Thyroid gland (tissue), 4 donors: Measurements from ENCODE around the gene TRABD2A.

Experiments
- POLR2A ChIP-seq, 2 donors: fragments of 450-650 bp; IDR thresholded peaks; one replicate each; pipeline ENCODE4 v1.6.1; 2017; ENCODE audit warnings: antibody characterized with exemption in 2 of 2, mild to moderate bottlenecking in 2 of 2, moderate library complexity in 1 of 2
- TF ChIP-seq, protein P1 (sequence below), 6 experiments: fragments of 200-600 bp in 3 of 6; fragments of 450-650 bp in 3 of 6; sonication (generic) in 3 of 6; IDR thresholded peaks; one replicate each; pipeline ENCODE4 v1.5.1; 2016 to 2019; ENCODE audit warnings: antibody characterized with exemption in 6 of 6, mild to moderate bottlenecking in 2 of 6, inconsistent platforms in 1 of 6, moderate library complexity in 1 of 6

DNA sequence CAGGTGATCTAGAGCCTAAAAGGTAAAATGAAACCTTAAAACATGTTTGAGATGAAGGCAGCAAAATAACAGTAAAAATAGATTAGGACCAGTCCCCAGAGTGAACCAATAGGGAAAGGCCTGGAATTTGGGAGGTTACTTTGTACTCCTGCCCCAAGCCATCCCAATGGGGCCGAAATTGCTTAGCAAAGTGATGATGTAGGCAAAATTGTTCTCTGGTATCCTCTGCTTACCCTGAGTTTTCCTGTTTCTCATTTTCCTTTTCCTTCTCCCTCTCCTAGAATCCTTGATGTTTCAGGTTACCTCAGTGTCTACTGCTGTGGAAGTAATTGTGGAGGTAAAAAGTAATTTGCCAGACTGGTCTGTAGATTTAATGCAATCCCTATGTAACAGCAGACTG lies 92.9 kb downstream of the TRABD2A start:
- TF ChIP-seq, protein P1, sequence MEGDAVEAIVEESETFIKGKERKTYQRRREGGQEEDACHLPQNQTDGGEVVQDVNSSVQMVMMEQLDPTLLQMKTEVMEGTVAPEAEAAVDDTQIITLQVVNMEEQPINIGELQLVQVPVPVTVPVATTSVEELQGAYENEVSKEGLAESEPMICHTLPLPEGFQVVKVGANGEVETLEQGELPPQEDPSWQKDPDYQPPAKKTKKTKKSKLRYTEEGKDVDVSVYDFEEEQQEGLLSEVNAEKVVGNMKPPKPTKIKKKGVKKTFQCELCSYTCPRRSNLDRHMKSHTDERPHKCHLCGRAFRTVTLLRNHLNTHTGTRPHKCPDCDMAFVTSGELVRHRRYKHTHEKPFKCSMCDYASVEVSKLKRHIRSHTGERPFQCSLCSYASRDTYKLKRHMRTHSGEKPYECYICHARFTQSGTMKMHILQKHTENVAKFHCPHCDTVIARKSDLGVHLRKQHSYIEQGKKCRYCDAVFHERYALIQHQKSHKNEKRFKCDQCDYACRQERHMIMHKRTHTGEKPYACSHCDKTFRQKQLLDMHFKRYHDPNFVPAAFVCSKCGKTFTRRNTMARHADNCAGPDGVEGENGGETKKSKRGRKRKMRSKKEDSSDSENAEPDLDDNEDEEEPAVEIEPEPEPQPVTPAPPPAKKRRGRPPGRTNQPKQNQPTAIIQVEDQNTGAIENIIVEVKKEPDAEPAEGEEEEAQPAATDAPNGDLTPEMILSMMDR (IDR thresholded peaks at IDR 0.05): no peak
- no peak for TF ChIP-seq POLR2A (IDR thresholded peaks at IDR 0.05)
